AG10803 (cell line): Measurements from ENCODE around the gene SOX4.

Experiments
- DNase-seq: peaks from one replicate; pipeline ENCODE4 v3.0.0; 2010; ENCODE audit warnings: low read depth
- H3K4me3 ChIP-seq: 2 replicates; pipeline ENCODE4 v1.5.1; 2011; ENCODE audit warnings: mild to moderate bottlenecking, low read length, control low read depth
- CTCF ChIP-seq: conservative IDR thresholded peaks from 2 replicates; pipeline ENCODE4 v1.5.1; 2011; ENCODE audit warnings: mild to moderate bottlenecking, low read length, control low read depth, inconsistent platforms

Gene SOX4

DNA sequence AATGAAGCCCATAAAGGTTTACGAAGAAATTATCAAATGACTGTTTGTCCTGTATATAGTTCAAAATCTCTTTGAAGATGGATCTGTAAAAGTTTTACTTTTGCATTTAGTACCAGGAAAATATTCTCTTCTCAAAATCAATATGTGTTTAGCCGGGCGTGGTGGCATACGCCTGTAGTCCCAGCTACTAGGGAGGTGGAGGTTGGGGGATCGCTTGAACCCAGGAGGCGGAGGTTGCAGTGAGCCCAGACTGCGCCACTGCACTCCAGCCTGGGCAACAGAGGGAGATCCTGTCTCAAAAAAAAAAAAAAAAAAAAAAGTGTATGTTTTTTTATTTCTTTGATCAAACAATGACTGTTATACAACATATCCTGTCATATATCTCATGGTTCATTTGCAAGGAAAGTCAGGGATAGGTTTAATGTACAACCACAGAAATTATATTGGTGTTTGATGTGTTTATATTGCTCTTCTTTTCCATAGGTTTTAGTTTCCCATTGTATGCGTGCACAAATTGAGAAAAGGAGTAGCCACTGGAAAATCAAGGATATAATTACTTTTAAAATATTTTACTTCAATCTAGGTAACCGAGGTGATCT, 40.1 kb downstream of the SOX4 start:
- no peak for TF ChIP-seq CTCF
- DNase-seq = no peak
- no peak overlapping the region for H3K4me3 ChIP-seq

DNA sequence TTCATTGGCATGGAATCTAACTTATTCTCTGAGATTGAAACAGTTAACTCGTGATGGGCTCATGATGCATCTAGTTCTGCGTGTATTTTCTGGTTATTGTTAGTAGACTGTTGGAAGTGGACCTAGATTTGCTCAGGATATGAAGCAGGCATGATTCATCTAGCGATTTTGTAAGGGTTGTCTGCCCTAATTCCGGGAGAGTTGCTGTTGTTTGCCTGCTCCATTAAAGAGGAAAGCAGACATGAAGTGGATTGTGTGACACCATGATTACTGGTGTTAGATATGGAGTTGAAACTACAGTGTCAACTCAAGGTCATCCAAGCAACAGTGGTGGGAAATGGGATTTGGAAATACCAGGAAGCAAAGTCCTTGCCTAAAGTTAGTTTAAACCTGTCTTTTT, 41.0 kb downstream of the SOX4 start:
- TF ChIP-seq CTCF = no peak
- peak; percentile 92 for DNase-seq
- no peak overlapping the region for H3K4me3 ChIP-seq

- no peak overlapping the region for H3K4me3 ChIP-seq
- no peak for TF ChIP-seq CTCF
These were observed 43.3 kb downstream of the SOX4 start for GRCh38 chr6:21636876-21637275.

DNA sequence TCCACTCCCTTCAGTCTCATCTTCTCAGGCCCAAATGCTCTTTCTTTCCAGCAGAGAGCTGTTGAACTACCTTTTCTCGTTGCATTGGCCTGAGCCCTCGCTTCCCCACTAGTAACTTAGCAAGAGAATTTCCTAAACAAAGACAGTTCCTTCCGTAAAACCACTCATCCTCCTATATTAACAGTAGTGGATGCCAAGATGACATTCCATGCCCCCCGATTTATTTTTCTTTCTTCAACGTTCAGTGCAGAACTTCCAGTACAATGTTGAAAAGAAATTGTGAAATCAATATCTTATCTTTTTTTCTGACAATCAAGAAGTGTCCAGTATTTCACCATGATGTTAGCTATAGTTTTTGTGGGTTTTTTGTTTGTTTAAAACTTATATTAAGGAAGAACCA, 45.8 kb downstream of the SOX4 start:
- no peak for DNase-seq
- TF ChIP-seq CTCF = no peak
- H3K4me3 ChIP-seq = no peak overlapping the region

More at GRCh38 chr6:21636876-21637275, 43.3 kb downstream of the SOX4 start:
- peak; percentile 33 for DNase-seq
